HepG2 (cell line): Measurements from ENCODE around the gene OPRD1. TPM values are rescaled to one million over a fixed set of nuclear protein-coding genes. Genes with fewer than 3 reads are reported as not detected.

Experiments
- AKAP8 ChIP-seq: sonication (generic); formaldehyde crosslinking; IDR thresholded peaks from 2 replicates; pipeline ENCODE4 v1.5.1; 2020; ENCODE audit warnings: mild to moderate bottlenecking, missing genetic modification reagents
- ERF ChIP-seq: IDR thresholded peaks from 2 replicates; pipeline ENCODE4 v1.6.1; 2018; ENCODE audit warnings: missing biosample characterization, missing genetic modification reagents
- GABPA ChIP-seq, 2 experiments: IDR thresholded peaks; 2 replicates each; pipeline ENCODE4 v1.6.1; 2011 to 2016; ENCODE audit warnings: low read depth in 2 of 2, low read length in 1 of 2, missing biosample characterization in 1 of 2, missing genetic modification characterization in 1 of 2
- HNF1B ChIP-seq: sonication (generic); formaldehyde crosslinking; IDR thresholded peaks from 2 replicates; pipeline ENCODE4 v1.5.1; 2020; ENCODE audit warnings: mild to moderate bottlenecking, moderate library complexity, missing genetic modification reagents
- KDM2A ChIP-seq: sonication (generic); formaldehyde crosslinking; IDR thresholded peaks from 2 replicates; pipeline ENCODE4 v1.4.0; 2020; ENCODE audit warnings: low read depth, missing genetic modification reagents, borderline replicate concordance
- MAX ChIP-seq: IDR thresholded peaks from 2 replicates; pipeline ENCODE4 v1.6.1; 2012; ENCODE audit warnings: inconsistent platforms
- MBD4 ChIP-seq: IDR thresholded peaks from 2 replicates; pipeline ENCODE4 v1.6.1; 2012; ENCODE audit warnings: low read length, inconsistent platforms, borderline replicate concordance
- NRL ChIP-seq: sonication (generic); formaldehyde crosslinking; IDR thresholded peaks from 2 replicates; pipeline ENCODE4 v1.5.0; 2020; ENCODE audit warnings: missing genetic modification reagents, mild to moderate bottlenecking, moderate library complexity, borderline replicate concordance
- PAX8 ChIP-seq: sonication (generic); formaldehyde crosslinking; IDR thresholded peaks from 2 replicates; pipeline ENCODE4 v1.8.0; 2022; ENCODE audit warnings: mild to moderate bottlenecking, missing genetic modification reagents, borderline replicate concordance
- SALL2 ChIP-seq: sonication (generic); formaldehyde crosslinking; IDR thresholded peaks from 2 replicates; pipeline ENCODE4 v1.8.1; 2023; ENCODE audit warnings: mild to moderate bottlenecking, missing genetic modification reagents, inconsistent platforms
- SMAD9 ChIP-seq: sonication (generic); formaldehyde crosslinking; IDR thresholded peaks from 2 replicates; pipeline ENCODE4 v1.5.1; 2020; ENCODE audit warnings: mild to moderate bottlenecking, missing genetic modification reagents
- SNAPC4 ChIP-seq: sonication (generic); formaldehyde crosslinking; IDR thresholded peaks from 2 replicates; pipeline ENCODE4 v1.4.0; 2020; ENCODE audit warnings: mild to moderate bottlenecking, missing genetic modification reagents
- SOX6 ChIP-seq, 2 experiments: fragments of 450-650 bp in 1 of 2; sonication (generic) in 1 of 2; formaldehyde crosslinking in 1 of 2; IDR thresholded peaks; 2 replicates each; pipeline versions ENCODE4 v1.4.0 to v1.6.1; 2017 to 2020; ENCODE audit warnings: antibody characterized with exemption in 1 of 2, mild to moderate bottlenecking in 1 of 2, missing genetic modification reagents in 1 of 2
- SRF ChIP-seq: IDR thresholded peaks from 2 replicates; pipeline ENCODE4 v1.6.1; 2011; ENCODE audit warnings: mild to moderate bottlenecking, low read depth, low read length, moderate library complexity
- THAP7 ChIP-seq: sonication (generic); formaldehyde crosslinking; IDR thresholded peaks from 2 replicates; pipeline ENCODE4 v1.8.1; 2023; ENCODE audit warnings: mild to moderate bottlenecking, missing genetic modification reagents
- ZNF124 ChIP-seq: sonication (generic); formaldehyde crosslinking; IDR thresholded peaks from 2 replicates; pipeline ENCODE4 v1.4.0; 2020; ENCODE audit warnings: missing genetic modification reagents
- ZNF264 ChIP-seq: sonication (generic); formaldehyde crosslinking; IDR thresholded peaks from 2 replicates; pipeline ENCODE4 v1.4.0; 2020; ENCODE audit warnings: missing genetic modification reagents
- ZNF484 ChIP-seq: sonication (generic); formaldehyde crosslinking; IDR thresholded peaks from 2 replicates; pipeline ENCODE4 v1.5.1; 2020; ENCODE audit warnings: mild to moderate bottlenecking, low read depth, missing genetic modification reagents, borderline replicate concordance
- ZNF569 ChIP-seq: sonication (generic); formaldehyde crosslinking; IDR thresholded peaks from 2 replicates; pipeline ENCODE4 v1.5.0; 2020; ENCODE audit warnings: mild to moderate bottlenecking, missing genetic modification reagents, moderate library complexity, borderline replicate concordance
- ZNF652 ChIP-seq: IDR thresholded peaks from 2 replicates; pipeline ENCODE4 v1.6.1; 2016; ENCODE audit warnings: low read depth, borderline replicate concordance
- polyA plus RNA-seq, 8 experiments: library from polyadenylated mRNA; depleted of rRNA in 3 of 8; stranded (reverse) in 7 of 8; unstranded in 1 of 8; fragments of >200 nt; fragmentation: Illumina TruSeq in 4 of 8; extraction: Trizol in 4 of 8; gene quantifications; 2 replicates each; pipeline versions ENCODE4 v1.2.1 to v1.2.3, GENCODE V29; 2011 to 2016; ENCODE audit warnings: low read depth in 4 of 8, missing spikeins in 1 of 8, mixed read lengths in 1 of 8; ENCODE audit not compliant: insufficient read depth in 1 of 8
- total RNA-seq, 5 experiments: library from RNA; depleted of rRNA; stranded (reverse); fragments of >200 nt; fragmentation: Illumina TruSeq; extraction: Trizol; gene quantifications; 2 replicates each; pipeline ENCODE4 v1.2.3, GENCODE V29; 2016; ENCODE audit warnings: low read depth in 1 of 5

Gene OPRD1
- total and polyA plus RNA-seq, 2 of the 13 experiments (the other 11 are each of a cell fraction or from before 2014, with no cell fraction given) = 0.02 to 0.03 TPM

- TF ChIP-seq THAP7 (no peak), MBD4 (no peak), ZNF484 (CRISPR knock-in tag) (no peak), MAX (peak; percentile 33; the same call in 1 of the 2 replicates), GABPA (IDR thresholded peaks at IDR 0.05; ENCODE audit: low read depth, low read length) (no peak), GABPA (CRISPR knock-in tag; IDR thresholded peaks at IDR 0.05; ENCODE audit: low read depth) (no peak), AKAP8 (CRISPR knock-in tag) (no peak), SALL2 (no peak), ZNF264 (CRISPR knock-in tag) (0 out of 2 replicates have a peak, but pooled peaks have one; percentile 7), SNAPC4 (CRISPR knock-in tag) (no peak), HNF1B (peak; percentile 21; the same call in 1 of the 2 replicates), SRF (0 out of 2 replicates have a peak, but pooled peaks have one; percentile 5), SMAD9 (CRISPR knock-in tag) (no peak), ERF (CRISPR knock-in tag) (no peak), ZNF652 (peak; percentile 86), ZNF569 (CRISPR knock-in tag) (no peak), PAX8 (CRISPR knock-in tag) (no peak), NRL (CRISPR knock-in tag) (0 out of 2 replicates have a peak, but pooled peaks have one; percentile 19), ZNF124 (CRISPR knock-in tag) (no peak), KDM2A (CRISPR knock-in tag) (peak; percentile 4; the same call in 1 of the 2 replicates), SOX6 (IDR thresholded peaks at IDR 0.05) (no peak), SOX6 (CRISPR knock-in tag; IDR thresholded peaks at IDR 0.05) (0 out of 2 replicates have a peak, but pooled peaks have one; percentile 15)
Observed at GRCh38 chr1:28915031-28915895, 103.3 kb downstream of the OPRD1 start (continued).
